Tibial artery (tissue), 4 donors: ENCODE measurements around the gene ZNF565.

Experiments
- DNase-seq, 2 donors: peaks; one replicate each; pipeline ENCODE4 v3.0.0-alpha.2; 2019
- H3K27ac ChIP-seq, 2 donors: fragments of 200-600 bp; sonication (generic) in 1 of 2; 1 replicate in 1 of 2; 2 replicates in 1 of 2; pipeline ENCODE4 v1.5.1; 2018 to 2019; ENCODE audit warnings: mild to moderate bottlenecking in 1 of 2
- H3K27me3 ChIP-seq, 2 donors: fragments of 200-600 bp; sonication (generic) in 1 of 2; one replicate each; pipeline versions ENCODE4 v1.5.1 to v1.6.0; 2016 to 2019
- H3K36me3 ChIP-seq, 3 donors: fragments of 200-600 bp; sonication (generic) in 2 of 3; one replicate each; pipeline ENCODE4 v1.5.1; 2016 to 2019; ENCODE audit warnings: mild to moderate bottlenecking in 2 of 3
- H3K4me1 ChIP-seq, 4 donors: fragments of 200-600 bp; sonication (generic) in 2 of 4; 1 replicate in 3 of 4; 2 replicates in 1 of 4; pipeline ENCODE4 v1.5.1; 2016 to 2019
- H3K4me3 ChIP-seq, 2 donors: fragments of 200-600 bp; sonication (generic) in 1 of 2; 1 replicate in 1 of 2; 2 replicates in 1 of 2; pipeline ENCODE4 v1.5.1; 2018 to 2019; ENCODE audit warnings: mild to moderate bottlenecking in 2 of 2
- H3K9me3 ChIP-seq, 3 donors: fragments of 200-600 bp; sonication (generic) in 1 of 3; one replicate each; pipeline ENCODE4 v1.5.1; 2016 to 2019
- CTCF ChIP-seq, 2 experiments: fragments of 200-600 bp in 1 of 2; fragments of 450-650 bp in 1 of 2; IDR thresholded peaks; one replicate each; pipeline ENCODE4 v1.5.1; 2017 to 2019; ENCODE audit warnings: antibody characterized with exemption in 2 of 2, mild to moderate bottlenecking in 1 of 2, moderate library complexity in 1 of 2
- intact Hi-C: fragments of 100-400 bp; cut with DNase I; formaldehyde crosslinking; loops from one replicate; pipeline ENCODE4 v1.15.0; 2023; ENCODE audit warnings: low total_unique reads

The ZNF565 gene

GRCh38 chr19:36214386-36215275 lies at the start of gene ZNF565, which contains the start of gene ZNF146:
ZNF565 (minus strand) TSS chr19:36214665; CDS start chr19:36201985, 12,680 bp downstream.
ZNF146 (plus strand) TSS chr19:36215106; CDS start chr19:36236441, 21,335 bp downstream.
- TF ChIP-seq CTCF (IDR thresholded peaks at IDR 0.05) = peak; percentile 18 to 56
- peak; percentile 98 to 99 for DNase-seq
- Histone ChIP-seq H3K4me3 (peak within 1 kb of the TSS; percentile 58 to 86), H3K9me3 (no peaks in the 10 kb centered on the region), H3K4me1 (peaks cover 4 to 26% (median 18%) of the 10 kb centered on the region in 4 donors), H3K27me3 (no peaks in the 10 kb centered on the region), H3K27ac (peak within 1 kb of the TSS; percentile 84), H3K36me3 (peaks cover 0 to 6% (median 5%) of the 10 kb centered on the region in 3 donors)
- intact Hi-C loops = loop anchor here (10.0 kb wide), 1 partner anchor 1380 kb away; the partner anchor contains the start of genes ZNF540 and ZNF571

GRCh38 chr19:36259211-36259610 lies 44.7 kb upstream of the ZNF565 start:
- TF ChIP-seq CTCF (IDR thresholded peaks at IDR 0.05) = no peak
- Histone ChIP-seq H3K36me3 (peaks cover 9 to 24% (median 14%) of the 10 kb centered on the region in 3 donors), H3K9me3 (peaks cover 0 to 15% (median 0%) of the 10 kb centered on the region in 3 donors), H3K27me3 (no peaks in the 10 kb centered on the region), H3K4me1 (peaks cover 0 to 9% (median 0%) of the 10 kb centered on the region in 4 donors), H3K4me3 (no peak overlapping the region), H3K27ac (no peak overlapping the region)
- intact Hi-C loops = no loop called here
- no peak for DNase-seq

- no peaks in the 10 kb centered on the region for H3K27me3 ChIP-seq
- peaks cover 0 to 9% (median 0%) of the 10 kb centered on the region in 4 donors for H3K4me1 ChIP-seq
- TF ChIP-seq CTCF (IDR thresholded peaks at IDR 0.05) = no peak
- H3K27ac ChIP-seq = no peak overlapping the region
- peaks cover 0 to 22% (median 0%) of the 10 kb centered on the region in 3 donors for H3K9me3 ChIP-seq
- no peak for DNase-seq
- intact Hi-C loops = no loop called here
- peaks cover 9 to 26% (median 14%) of the 10 kb centered on the region in 3 donors for H3K36me3 ChIP-seq
- no peak overlapping the region for H3K4me3 ChIP-seq
Observed at GRCh38 chr19:36258028-36258875, 43.8 kb upstream of the ZNF565 start.

- Histone ChIP-seq H3K9me3 (peaks cover 0 to 23% (median 0%) of the 10 kb centered on the region in 3 donors), H3K27ac (no peak overlapping the region), H3K4me3 (peak overlapping the region; percentile 22 to 29), H3K4me1 (peaks cover 0 to 9% (median 0%) of the 10 kb centered on the region in 4 donors), H3K36me3 (peaks cover 9 to 26% (median 14%) of the 10 kb centered on the region in 3 donors), H3K27me3 (no peaks in the 10 kb centered on the region)
- intact Hi-C loops = no loop called here
- DNase-seq = no peak
- TF ChIP-seq CTCF (IDR thresholded peaks at IDR 0.05) = no peak
Observed at GRCh38 chr19:36257520-36257876, 43.0 kb upstream of the ZNF565 start.

- Histone ChIP-seq H3K27me3 (no peaks in the 10 kb centered on the region), H3K4me3 (peak overlapping the region; percentile 22 to 29), H3K36me3 (peaks cover 9 to 26% (median 14%) of the 10 kb centered on the region in 3 donors), H3K4me1 (peaks cover 0 to 9% (median 0%) of the 10 kb centered on the region in 4 donors), H3K9me3 (peaks cover 0 to 23% (median 0%) of the 10 kb centered on the region in 3 donors), H3K27ac (no peak overlapping the region)
- intact Hi-C loops = no loop called here
- no peak for DNase-seq
- no peak for TF ChIP-seq CTCF (IDR thresholded peaks at IDR 0.05)
Observed at GRCh38 chr19:36256853-36257519, 42.5 kb upstream of the ZNF565 start.
